NB4 (cell line): Measurements from ENCODE around the gene ABCC10.

Source experiments
- DNase-seq: peaks from one replicate; pipeline ENCODE4 v3.0.0; 2010; ENCODE audit warnings: low read depth
- H3K4me3 ChIP-seq: one replicate; pipeline ENCODE4 v1.5.1; 2011; ENCODE audit warnings: mild to moderate bottlenecking, low read depth, low read length, moderate library complexity
- MYC ChIP-seq: IDR thresholded peaks from 2 replicates; pipeline ENCODE4 v1.6.1; 2011; ENCODE audit warnings: low read depth, low read length
- POLR2A ChIP-seq: IDR thresholded peaks from 2 replicates; pipeline ENCODE4 v1.6.1; 2011; ENCODE audit warnings: mild to moderate bottlenecking; ENCODE audit not compliant: insufficient read length; ENCODE audit errors: extremely low read depth
- TF ChIP-seq, protein P1 (sequence below): IDR thresholded peaks from 2 replicates; pipeline ENCODE4 v1.6.1; 2011; ENCODE audit warnings: low read depth, low read length
- TF ChIP-seq, protein P2 (sequence below): IDR thresholded peaks from one replicate; pipeline ENCODE4 v1.5.1; 2012; ENCODE audit warnings: low read depth, low read length

The ABCC10 gene

DNA sequence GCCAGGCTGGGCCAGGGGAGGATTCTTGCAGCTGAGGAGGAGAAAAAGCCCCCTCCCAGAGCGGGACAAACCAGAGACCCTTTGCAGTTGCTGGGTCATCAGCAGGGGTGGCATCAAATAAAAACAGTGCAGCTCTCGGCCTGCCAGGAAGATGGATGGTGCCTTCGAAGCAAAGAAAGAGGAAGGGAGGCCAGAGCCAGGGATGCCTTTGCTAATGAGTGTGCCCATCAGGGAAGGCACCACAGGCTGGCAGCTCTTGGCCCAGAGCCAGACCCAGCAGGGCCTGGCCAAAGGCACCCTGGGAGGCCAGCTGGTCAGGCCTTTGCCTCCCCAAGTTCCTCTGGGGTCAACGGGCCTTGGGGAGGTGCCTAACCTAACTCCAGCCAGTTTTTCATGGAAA is 31.6 kb upstream of the ABCC10 start:
- TF ChIP-seq MYC, result no peak
- TF ChIP-seq, protein P1, sequence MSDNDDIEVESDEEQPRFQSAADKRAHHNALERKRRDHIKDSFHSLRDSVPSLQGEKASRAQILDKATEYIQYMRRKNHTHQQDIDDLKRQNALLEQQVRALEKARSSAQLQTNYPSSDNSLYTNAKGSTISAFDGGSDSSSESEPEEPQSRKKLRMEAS, result no peak
- TF ChIP-seq, protein P2, sequence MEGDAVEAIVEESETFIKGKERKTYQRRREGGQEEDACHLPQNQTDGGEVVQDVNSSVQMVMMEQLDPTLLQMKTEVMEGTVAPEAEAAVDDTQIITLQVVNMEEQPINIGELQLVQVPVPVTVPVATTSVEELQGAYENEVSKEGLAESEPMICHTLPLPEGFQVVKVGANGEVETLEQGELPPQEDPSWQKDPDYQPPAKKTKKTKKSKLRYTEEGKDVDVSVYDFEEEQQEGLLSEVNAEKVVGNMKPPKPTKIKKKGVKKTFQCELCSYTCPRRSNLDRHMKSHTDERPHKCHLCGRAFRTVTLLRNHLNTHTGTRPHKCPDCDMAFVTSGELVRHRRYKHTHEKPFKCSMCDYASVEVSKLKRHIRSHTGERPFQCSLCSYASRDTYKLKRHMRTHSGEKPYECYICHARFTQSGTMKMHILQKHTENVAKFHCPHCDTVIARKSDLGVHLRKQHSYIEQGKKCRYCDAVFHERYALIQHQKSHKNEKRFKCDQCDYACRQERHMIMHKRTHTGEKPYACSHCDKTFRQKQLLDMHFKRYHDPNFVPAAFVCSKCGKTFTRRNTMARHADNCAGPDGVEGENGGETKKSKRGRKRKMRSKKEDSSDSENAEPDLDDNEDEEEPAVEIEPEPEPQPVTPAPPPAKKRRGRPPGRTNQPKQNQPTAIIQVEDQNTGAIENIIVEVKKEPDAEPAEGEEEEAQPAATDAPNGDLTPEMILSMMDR, result no peak
- no peak for TF ChIP-seq POLR2A
- H3K4me3 ChIP-seq, result no peak overlapping the region
- no peak for DNase-seq

DNA sequence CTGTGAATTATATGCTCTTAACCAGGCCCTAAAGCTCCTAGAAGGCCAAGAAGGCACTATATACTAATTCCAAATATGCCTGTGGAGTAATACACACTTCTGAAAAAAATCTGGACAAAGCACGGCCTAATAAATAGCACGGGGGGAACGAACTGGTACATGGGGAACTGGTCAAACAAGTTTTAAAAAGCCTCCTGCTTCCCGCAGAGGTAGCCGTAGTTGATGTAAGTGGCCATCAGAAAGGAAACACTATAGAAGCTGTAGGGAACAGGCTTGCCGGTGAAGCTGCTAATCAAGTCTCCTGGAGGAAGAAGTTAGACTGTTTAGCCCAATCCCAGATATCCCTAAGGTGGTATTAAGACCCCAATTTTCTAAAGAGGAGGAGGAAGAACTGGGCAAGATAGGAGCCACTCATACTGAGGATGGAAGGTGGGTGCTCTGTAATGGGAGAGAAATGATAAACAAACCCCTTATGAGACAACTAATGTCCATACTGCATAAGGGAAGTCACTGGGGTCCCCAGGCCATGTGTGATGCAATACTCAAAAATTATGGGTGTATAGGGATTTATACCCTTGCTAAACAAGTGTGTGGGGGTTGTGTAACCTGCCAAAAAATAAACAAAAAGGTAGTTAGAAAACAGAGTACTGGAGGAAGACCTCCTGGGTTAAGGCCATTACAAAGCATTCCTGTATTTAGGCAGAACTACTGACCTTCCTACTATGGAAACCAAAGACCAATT is 30.8 kb upstream of the ABCC10 start:
- no peak overlapping the region for H3K4me3 ChIP-seq
- TF ChIP-seq, protein P1, result no peak
- TF ChIP-seq POLR2A (no peak), MYC (no peak)
- TF ChIP-seq, protein P2, result no peak
- DNase-seq, result peak; percentile 21

DNA sequence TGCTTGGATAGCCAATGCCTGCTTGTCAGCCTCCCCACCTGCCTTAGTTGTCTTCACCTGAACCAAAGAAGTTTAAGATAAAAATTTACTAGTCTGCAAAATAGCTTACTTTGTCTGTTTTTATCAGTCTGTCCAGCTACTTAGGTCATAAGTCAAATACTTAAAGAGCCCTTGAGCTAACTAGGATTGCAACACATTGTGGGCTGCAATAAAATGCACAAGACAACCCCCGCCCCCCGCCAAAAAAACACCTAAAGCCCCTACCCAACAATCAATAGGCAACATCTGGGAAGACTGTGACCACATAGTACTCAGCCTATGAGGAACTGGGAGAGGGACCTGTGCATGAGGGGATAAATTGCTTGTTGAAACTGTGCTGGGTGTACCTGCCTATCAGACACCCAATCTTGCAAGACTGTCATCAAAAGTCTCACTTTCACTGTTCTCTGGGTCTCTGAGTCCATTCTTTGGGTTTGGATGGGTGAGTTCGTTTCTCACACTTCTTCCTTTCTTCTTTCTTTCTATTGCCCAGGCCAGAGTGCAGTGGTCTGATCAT is 27.3 kb upstream of the ABCC10 start:
- no peak overlapping the region for H3K4me3 ChIP-seq
- peak; percentile 42 for DNase-seq
- TF ChIP-seq, protein P2, result no peak
- TF ChIP-seq MYC (no peak), POLR2A (no peak)
- TF ChIP-seq, protein P1, result no peak

DNA sequence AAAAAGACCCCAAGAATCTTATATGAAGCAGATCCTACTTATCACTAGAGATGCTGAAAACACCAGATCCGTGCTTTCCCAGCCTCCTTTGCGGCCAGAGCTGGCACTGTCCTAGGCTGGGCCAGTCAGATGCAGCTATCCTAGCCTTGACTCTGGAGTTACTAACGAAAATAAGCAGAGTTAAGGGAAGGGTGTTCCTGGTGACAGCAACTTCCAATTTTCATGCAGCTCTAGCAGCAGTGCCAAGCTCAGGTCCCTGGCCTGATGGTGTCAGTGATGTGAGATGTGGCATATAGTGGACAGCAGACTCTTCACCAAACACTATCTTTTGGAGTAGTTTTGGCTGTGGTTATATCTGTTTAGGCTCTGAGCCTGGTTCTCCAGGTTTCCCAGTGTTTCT is 25.6 kb upstream of the ABCC10 start:
- no peak overlapping the region for H3K4me3 ChIP-seq
- no peak for DNase-seq
- TF ChIP-seq MYC (no peak), POLR2A (no peak)
- TF ChIP-seq, protein P2, result no peak
- TF ChIP-seq, protein P1, result no peak

DNA sequence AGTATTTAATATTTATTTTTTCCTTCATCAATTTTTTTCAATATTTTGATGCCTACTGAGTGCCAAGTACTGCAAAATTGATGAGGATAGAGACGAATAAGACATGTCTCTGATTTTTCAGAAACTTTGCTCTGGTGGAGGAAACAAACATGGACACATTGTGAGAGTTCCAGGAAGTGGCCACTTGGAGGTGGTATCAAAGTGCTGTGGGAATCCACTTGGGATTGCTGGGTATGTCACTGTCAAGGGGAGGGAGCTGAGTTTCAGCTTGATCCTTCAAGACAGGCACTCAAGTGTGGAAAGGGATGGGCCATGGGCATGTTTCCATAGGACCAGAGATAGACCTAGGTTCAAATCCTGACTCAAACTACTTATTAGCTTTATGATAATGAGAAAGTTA is 24.5 kb upstream of the ABCC10 start:
- DNase-seq, result no peak
- TF ChIP-seq, protein P1, result no peak
- TF ChIP-seq POLR2A (no peak), MYC (no peak)
- TF ChIP-seq, protein P2, result no peak
- no peak overlapping the region for H3K4me3 ChIP-seq
